T-helper 22 cell (primary cell): ENCODE measurements around the gene RALGAPA2.
A peak's percentile ranks its signal among the peaks of the same experiment; 100 is the strongest.

Source experiments
- DNase-seq: peaks from one replicate; pipeline ENCODE4 v3.0.0-alpha.2; 2020; ENCODE audit warnings: low read depth

Gene RALGAPA2

GRCh38 chr20:20459726-20460125, 252.7 kb downstream of the RALGAPA2 start:
- DNase-seq, result no peak

DNA sequence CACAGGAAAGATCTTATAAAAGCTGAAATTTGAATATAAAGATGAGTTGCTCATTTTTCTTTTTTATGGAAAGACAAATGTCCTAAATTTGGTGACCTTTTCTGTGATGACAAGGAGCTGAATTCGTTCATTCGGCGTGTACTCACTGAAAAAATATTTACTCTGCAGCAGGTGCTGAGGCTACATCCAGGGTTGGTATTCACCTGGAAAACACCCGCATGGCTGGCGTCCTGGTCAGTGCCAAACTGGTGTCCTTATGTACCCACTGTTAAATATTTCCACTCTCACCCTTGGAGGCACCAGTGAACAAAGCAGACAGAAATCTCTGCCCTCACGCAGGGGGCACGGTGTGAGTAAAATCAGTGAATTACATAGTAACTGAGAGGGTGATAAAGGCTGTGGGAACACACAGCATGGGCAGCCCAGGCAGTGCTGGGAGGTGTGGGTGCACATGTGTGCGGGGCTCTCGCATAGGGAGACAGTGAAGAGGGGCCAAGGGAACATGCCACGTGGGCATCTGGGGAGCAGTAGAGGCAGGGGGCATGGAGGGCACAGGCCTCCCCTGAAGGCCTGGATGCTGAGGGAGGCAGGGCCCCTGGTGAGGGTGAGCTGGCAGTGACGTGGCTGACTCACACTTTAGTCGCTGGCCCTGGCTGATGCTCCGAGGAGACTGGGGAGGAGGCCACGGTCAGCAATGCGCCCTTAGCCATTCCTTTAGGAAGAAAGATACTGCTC, 254.9 kb downstream of the RALGAPA2 start:
- DNase-seq, result no peak

DNA sequence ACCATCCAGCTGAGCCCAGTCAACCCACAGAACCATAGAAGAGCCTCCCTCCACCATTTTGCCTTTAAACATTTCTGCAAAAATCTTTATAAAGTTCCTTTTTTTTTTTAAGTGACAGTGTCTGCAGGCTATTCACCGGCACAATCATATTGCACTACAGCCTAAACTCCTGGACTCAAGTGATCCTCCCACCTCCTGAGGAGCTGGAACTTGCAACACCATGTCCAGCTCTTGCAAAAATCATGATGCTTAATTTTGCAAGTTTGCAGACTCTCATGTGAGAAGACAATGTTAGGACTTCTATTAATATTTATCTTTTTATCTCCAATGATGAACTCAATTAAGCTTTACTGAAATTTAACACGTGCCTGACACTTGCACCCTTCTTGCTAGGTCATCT, 255.7 kb downstream of the RALGAPA2 start:
- DNase-seq, result no peak

DNA sequence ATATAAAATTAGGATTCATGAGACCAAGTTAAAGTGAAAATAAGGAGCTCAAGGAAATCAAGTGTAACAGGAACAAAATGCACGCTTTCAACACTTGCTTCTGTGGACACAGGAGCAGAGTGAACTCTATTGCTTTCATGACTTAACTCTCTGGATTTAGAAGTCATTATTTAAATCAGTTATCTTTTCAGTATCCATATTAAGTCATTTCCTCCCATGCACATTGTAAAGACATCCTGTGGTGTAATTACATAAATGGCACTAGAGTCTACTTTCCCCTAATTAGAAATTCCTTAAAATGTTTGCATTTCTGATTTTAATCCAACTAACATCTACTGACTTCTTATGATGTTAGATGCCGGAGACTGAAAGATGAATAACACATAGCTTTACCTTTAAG, 256.5 kb downstream of the RALGAPA2 start:
- no peak for DNase-seq

DNA sequence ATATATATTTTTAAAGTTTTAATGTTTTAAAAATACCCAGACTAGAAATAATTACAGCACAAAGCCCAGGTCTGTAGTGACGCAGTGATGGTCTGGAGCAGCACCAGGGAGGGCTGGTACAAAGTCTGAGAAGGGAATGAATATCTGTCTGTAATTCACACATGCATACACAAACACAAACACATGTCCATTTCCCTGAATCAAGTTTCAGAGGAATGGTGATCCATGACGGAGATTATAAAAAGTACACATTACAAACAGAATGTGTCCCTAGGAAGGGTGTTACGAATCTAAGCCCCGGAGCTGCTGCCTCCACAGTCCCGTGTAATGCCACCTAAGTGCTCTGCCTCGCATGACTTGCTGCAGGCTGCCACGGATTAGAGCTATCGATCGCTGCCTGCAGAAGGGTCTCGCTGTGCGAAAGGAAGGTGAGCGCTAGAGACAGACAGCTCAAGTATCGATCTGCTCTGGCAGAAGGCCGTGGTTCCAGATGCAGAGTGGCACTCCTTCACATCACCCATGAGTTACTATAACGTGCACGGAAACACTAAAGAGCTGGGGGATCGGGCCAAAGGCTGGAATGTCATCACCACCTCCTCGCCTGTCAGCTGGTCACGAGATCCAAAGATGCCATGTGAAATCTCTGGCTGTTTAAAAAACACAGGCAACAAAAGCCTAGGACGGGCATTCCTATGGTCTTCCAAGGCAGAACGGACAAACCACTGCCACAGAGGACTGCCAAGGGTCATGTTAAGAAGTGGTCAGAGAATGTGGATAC, 257.4 kb downstream of the RALGAPA2 start:
- no peak for DNase-seq

DNA sequence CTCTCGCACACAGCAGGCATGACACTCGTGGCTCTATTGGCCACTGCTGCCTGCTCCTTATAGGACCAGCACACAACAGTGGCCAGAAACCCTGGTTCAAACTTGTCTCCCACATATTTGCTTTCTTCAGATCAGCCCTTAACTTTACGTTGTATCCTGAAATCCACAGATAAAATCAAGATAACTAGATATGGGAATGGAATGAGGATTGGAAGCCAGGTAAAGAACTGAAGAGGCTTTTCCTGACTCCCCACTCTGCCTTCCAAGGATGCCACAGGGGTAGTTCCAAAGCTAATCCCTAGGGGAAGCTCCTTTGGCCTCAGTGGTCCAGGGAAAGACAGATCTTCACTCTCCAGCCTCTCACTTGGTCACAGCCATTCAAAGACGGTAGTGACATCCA, 258.1 kb downstream of the RALGAPA2 start:
- DNase-seq, result no peak

DNA sequence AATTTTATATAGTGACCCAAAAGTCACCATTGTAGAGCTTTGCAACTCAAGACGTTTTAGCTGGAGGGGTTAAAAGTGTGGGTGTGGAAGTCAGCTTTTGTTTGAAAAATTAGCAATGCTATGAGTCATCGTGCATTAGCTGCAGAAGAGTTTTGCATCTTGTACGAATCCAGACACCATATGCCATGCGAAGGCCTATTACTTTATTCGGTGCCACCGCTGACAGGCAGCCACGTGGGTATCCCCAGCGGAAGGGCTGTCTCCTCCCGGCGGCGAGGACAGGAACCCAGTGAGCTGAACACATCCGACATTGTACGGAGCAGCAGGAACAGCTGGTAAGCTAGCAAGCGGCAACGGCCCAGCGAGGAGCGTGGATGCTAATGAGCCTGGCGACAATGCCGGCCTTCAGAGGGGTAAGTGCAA, 260.2 kb downstream of the RALGAPA2 start:
- peak; percentile 40 for DNase-seq

DNA sequence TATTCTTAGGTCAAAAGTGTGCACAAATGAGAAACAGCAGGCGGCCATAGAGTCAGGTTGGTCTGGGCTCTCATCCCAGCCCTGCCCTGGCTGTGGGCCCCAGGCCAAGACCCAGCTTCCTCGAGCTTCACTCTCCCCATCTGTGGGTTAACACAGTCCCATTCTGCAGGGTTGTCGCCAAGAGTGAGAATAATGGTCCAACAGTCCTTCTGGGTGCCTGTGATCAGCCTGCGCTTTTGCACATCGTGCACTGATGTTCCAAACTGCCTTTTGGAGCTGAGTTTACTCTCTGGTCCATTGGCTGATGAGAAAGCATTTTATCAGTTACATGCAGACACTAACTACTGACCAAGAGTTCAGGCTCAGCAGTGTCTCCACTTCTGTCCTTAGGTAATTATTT, 261.9 kb downstream of the RALGAPA2 start:
- DNase-seq, result no peak

- no peak for DNase-seq
Observed at GRCh38 chr20:20448881-20449280, 263.6 kb downstream of the RALGAPA2 start.

GRCh38 chr20:20447196-20447595, 265.2 kb downstream of the RALGAPA2 start:
- no peak for DNase-seq

GRCh38 chr20:20446425-20447015, 265.9 kb downstream of the RALGAPA2 start:
- no peak for DNase-seq

DNA sequence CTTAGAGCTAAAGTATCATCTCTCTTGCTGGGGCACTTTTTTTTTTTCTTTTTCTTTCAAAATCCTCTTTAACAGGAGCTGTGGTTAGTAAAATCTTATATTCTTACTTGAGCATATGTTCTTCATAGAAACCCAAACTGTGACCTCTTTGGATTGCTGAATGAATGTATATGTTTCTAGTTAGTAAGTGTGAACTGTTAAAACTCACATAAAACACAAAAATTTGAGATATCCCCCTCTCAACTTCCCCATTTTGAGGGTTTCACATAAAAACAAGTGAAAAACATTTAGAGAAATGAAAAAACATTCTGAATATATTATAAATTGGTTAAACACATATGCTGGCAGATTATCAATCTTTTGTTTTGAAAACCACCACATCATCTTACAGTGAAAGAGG, 266.4 kb downstream of the RALGAPA2 start:
- no peak for DNase-seq

- no peak for DNase-seq
Observed at GRCh38 chr20:20443504-20443903, 268.9 kb downstream of the RALGAPA2 start.

DNA sequence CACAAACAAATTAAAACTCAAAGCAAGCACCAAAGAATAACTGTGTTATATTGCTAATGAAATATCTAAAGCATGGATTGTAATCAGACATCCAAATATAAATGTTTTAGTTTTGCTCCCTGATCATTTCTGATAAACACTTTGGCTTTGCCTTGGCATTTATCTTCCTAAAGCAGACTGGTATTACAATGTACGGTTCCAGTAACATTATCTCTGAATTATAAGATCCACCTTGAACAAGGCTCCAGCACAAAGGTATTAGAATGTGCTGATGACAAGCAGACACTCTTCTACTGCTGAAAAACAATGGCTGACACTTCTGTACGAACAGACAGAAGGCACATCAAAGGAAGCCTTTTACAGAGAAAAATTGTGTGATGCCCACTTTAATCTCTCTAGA, 270.0 kb downstream of the RALGAPA2 start:
- DNase-seq, result no peak

- DNase-seq, result no peak
Observed at GRCh38 chr20:20440886-20441658, 271.4 kb downstream of the RALGAPA2 start.

- no peak for DNase-seq
Observed at GRCh38 chr20:20440481-20440880, 272.0 kb downstream of the RALGAPA2 start.

- no peak for DNase-seq
Observed at GRCh38 chr20:20439602-20440190, 272.7 kb downstream of the RALGAPA2 start.

GRCh38 chr20:20437314-20437713, 275.1 kb downstream of the RALGAPA2 start:
- DNase-seq, result no peak

- DNase-seq, result no peak
Observed at GRCh38 chr20:20436689-20437088, 275.8 kb downstream of the RALGAPA2 start.

DNA sequence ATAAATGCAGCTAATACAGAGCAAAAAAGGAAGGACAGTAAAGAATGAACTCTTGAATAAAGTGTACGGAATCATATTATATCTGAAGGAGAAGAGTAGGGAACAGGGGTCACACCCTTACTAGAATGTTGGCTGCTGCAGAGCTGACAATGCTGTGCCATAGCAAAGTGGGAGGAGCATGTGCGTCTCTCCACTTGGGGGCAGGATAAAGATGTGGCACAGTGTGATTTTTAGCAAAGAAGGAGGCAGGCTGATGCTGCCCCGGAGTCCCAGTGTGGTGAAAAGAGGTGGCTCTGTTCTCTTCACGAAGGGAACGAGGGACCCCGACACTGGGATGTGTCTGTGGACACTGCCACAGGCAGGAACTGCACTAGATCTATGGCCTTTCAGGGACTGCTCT, 277.0 kb downstream of the RALGAPA2 start:
- DNase-seq, result no peak

GRCh38 chr20:20432618-20433286, 279.7 kb downstream of the RALGAPA2 start:
- no peak for DNase-seq
